Fibroblast of skin of right quadriceps (primary cell): ENCODE data around the gene HOXC9.

Source experiments
- DNase-seq: peaks from one replicate; pipeline ENCODE4 v3.0.0-alpha.2; 2013

Gene HOXC9

GRCh38 chr12:53976172-53976822, 23.7 kb upstream of the HOXC9 start:
- DNase-seq = peak; percentile 95

GRCh38 chr12:53976823-53977595, 23.0 kb upstream of the HOXC9 start:
- no peak for DNase-seq

- no peak for DNase-seq
Measured at GRCh38 chr12:53977596-53978445, 22.1 kb upstream of the HOXC9 start.

- peak; percentile 81 for DNase-seq
Measured at GRCh38 chr12:53978477-53979356, 21.2 kb upstream of the HOXC9 start.

- DNase-seq = no peak
Measured at GRCh38 chr12:53980104-53980801, 19.7 kb upstream of the HOXC9 start.

- DNase-seq = no peak
Measured at GRCh38 chr12:53980802-53981496, 19.0 kb upstream of the HOXC9 start.

GRCh38 chr12:53981634-53982565, 18.1 kb upstream of the HOXC9 start:
- peak; percentile 81 for DNase-seq

GRCh38 chr12:53982648-53983567, 17.1 kb upstream of the HOXC9 start:
- DNase-seq = no peak

- no peak for DNase-seq
Measured at GRCh38 chr12:53983568-53983949, 16.4 kb upstream of the HOXC9 start.

GRCh38 chr12:53983950-53984572, 15.9 kb upstream of the HOXC9 start:
- DNase-seq = peak; percentile 60

GRCh38 chr12:53984901-53985691, 14.9 kb upstream of the HOXC9 start, which contains the start of gene HOXC10:
Gene HOXC10, plus strand, starts transcription at chr12:53985146. Its CDS starts 114 bp downstream, at chr12:53985260.
- DNase-seq = peak; percentile 99

- DNase-seq = no peak
Measured at GRCh38 chr12:53985692-53985993, 14.3 kb upstream of the HOXC9 start.

GRCh38 chr12:53985994-53986685, 13.8 kb upstream of the HOXC9 start:
- no peak for DNase-seq

- no peak for DNase-seq
Measured at GRCh38 chr12:53986686-53987483, 13.1 kb upstream of the HOXC9 start.

- no peak for DNase-seq
Measured at GRCh38 chr12:53987787-53988230, 12.2 kb upstream of the HOXC9 start.
